A204.1 (cell line): Measurements from ENCODE around the gene GIPC2.
"Not testable (repeated sequence)": the region's sequence is repeated elsewhere in the genome, so short reads cannot be mapped to it uniquely, and the experiment has no call there.

Experiments
- FAIRE-seq: peaks from 2 replicates; lab custom pipeline; 2012; peaks lifted over from hg19 to GRCh38; lab: Jason Lieb, UNC

GIPC2 gene, protein sequence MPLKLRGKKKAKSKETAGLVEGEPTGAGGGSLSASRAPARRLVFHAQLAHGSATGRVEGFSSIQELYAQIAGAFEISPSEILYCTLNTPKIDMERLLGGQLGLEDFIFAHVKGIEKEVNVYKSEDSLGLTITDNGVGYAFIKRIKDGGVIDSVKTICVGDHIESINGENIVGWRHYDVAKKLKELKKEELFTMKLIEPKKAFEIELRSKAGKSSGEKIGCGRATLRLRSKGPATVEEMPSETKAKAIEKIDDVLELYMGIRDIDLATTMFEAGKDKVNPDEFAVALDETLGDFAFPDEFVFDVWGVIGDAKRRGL

GRCh38 chr1:78045926-78046778 lies at the start of gene GIPC2:
TSS of gene GIPC2 (plus strand) at chr1:78045966. CDS start at chr1:78046095, 129 bp downstream.
- FAIRE-seq, result no peak

GRCh38 chr1:77996734-77997133 lies 49.0 kb upstream of the GIPC2 start:
- no peak for FAIRE-seq

DNA sequence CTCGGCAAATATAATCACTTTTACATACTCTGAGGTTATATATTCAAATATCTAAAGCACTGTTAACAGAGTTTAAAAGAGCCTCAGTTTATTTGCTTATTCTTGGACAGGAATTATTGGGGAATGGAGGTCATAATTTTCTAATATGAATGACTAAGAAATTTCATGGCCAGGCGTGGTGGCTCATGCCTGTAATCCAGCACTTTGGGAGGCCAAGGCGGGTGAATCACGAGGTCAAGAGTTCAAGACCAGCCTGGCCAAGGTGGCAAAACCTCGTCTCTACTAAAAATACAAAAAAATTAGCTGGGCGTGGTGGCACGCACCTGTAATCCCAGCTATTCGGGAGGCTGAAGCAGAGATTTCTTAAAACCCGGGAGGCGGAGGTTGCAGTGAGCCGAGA lies 45.2 kb upstream of the GIPC2 start:
- not testable (repeated sequence) for FAIRE-seq

GRCh38 chr1:78003070-78003746 lies 42.6 kb upstream of the GIPC2 start:
- peak; percentile 81 for FAIRE-seq

GRCh38 chr1:78003882-78004718 lies 41.7 kb upstream of the GIPC2 start:
- FAIRE-seq, result no peak

- FAIRE-seq, result peak; percentile 98
These were observed 40.9 kb upstream of the GIPC2 start, which contains the start of gene DNAJB4 for GRCh38 chr1:78004719-78005447. TSS of gene DNAJB4 (plus strand) at chr1:78004939. CDS start at chr1:78005111, 172 bp downstream.

DNA sequence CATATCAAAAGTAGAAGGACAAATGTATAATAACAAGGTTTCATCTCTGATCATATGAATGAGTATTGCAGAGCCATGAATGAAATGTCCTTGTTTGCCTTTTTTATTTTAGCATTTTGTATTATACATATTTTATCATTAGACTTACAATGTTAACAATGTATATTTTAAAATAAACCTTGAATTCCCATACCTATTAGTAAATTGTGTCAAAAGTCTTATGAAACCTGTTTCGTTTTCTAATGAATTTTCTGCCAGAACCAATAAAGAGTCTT lies 40.4 kb upstream of the GIPC2 start:
- FAIRE-seq, result no peak

GRCh38 chr1:78005755-78006154 lies 40.0 kb upstream of the GIPC2 start:
- FAIRE-seq, result peak; percentile 73

- FAIRE-seq, result no peak
These were observed 39.2 kb upstream of the GIPC2 start for GRCh38 chr1:78006521-78006920.

- no peak for FAIRE-seq
These were observed 38.0 kb upstream of the GIPC2 start for GRCh38 chr1:78007677-78008341.

- no peak for FAIRE-seq
These were observed 36.5 kb upstream of the GIPC2 start for GRCh38 chr1:78009276-78009675.

- no peak for FAIRE-seq
These were observed 35.9 kb upstream of the GIPC2 start for GRCh38 chr1:78009836-78010235.

- FAIRE-seq, result no peak
These were observed 34.7 kb upstream of the GIPC2 start for GRCh38 chr1:78011050-78011449.

DNA sequence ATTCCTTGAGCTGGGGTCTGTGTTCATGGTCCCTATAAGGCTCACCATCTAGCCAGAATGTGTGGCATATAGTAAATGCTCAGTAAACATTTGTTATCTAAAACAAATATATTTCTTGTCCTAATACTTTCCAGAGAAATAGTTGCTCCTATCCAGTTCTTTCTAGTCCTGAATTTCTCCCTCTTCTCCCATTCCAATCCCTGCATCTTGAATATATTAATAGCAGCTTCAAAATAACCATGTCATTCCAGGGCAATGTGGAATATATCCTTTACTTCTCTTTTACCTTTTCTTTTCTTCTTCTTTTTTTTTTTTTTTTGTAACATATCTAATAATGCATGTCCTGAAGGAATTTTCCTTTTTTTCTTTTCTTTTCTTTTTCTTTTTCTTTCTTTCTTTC lies 30.6 kb upstream of the GIPC2 start:
- FAIRE-seq, result no peak

GRCh38 chr1:78019024-78019423 lies 26.7 kb upstream of the GIPC2 start:
- no peak for FAIRE-seq

GRCh38 chr1:78021134-78021533 lies 24.6 kb upstream of the GIPC2 start:
- not testable (repeated sequence) for FAIRE-seq

- FAIRE-seq, result no peak
These were observed 16.0 kb upstream of the GIPC2 start for GRCh38 chr1:78029793-78030192.

GRCh38 chr1:78032996-78033796 lies 12.6 kb upstream of the GIPC2 start:
- no peak for FAIRE-seq

DNA sequence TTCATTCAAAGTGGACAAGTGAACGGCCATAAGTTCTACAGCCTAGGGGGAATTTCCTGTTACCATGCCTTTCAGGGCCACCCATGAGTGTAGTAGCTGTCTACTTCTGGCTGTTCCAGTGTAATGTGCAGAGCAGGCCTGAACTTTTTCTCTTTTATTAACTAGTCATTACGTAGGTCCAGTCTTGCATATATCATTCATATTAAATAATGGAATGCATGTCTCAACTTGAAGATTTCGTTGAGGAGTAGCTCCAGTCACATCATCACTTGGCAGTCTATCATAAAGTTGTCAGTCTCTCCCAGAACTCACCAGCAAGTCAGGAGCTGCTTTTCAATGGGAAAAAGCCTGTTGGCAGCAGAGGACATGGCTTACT lies 12.0 kb upstream of the GIPC2 start:
- no peak for FAIRE-seq

DNA sequence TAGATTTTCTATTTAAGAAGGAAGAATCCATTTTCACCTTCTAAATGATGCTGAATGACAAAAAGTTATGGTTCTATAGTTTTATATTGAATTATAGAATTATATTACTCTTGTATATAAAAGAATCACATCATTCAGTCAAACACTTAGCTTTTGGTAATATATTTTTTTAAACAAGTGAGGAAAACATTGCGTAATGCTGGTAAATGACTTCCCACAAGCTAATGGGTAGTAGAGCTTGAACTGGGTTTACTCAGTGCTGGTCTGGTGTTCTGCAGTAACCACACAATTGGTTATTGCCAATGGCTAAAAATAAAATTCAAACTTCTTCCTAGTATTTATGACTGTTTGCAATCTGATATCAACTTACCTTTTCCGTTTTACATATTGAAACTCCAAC lies 10.6 kb upstream of the GIPC2 start:
- FAIRE-seq, result no peak
